Endodermal cell (in vitro differentiated cells): Measurements from ENCODE around the gene KCNJ12. TPM values are rescaled to one million over a fixed set of nuclear protein-coding genes. Genes with fewer than 3 reads are reported as not detected.
A peak's percentile ranks its signal among the peaks of the same experiment; 100 is the strongest.

Experiments used
- DNase-seq: peaks from one replicate; pipeline ENCODE4 v3.0.0-alpha.2; 2017
- H3K27ac ChIP-seq: 2 replicates; pipeline ENCODE4 v1.5.1; 2013; ENCODE audit warnings: mild to moderate bottlenecking, low read depth, low read length, moderate library complexity
- H3K27me3 ChIP-seq: 2 replicates; pipeline ENCODE4 v1.6.1; 2013; ENCODE audit warnings: mild to moderate bottlenecking, low read length, moderate library complexity; ENCODE audit not compliant: insufficient read depth, control insufficient read depth, poor library complexity, severe bottlenecking
- H3K36me3 ChIP-seq: 2 replicates; pipeline ENCODE4 v1.7.0; 2013; ENCODE audit warnings: mild to moderate bottlenecking, low read length, moderate library complexity; ENCODE audit not compliant: control insufficient read depth, insufficient read depth
- H3K4me1 ChIP-seq: one replicate; pipeline ENCODE4 v1.7.0; 2013; ENCODE audit warnings: low read length; ENCODE audit not compliant: control insufficient read depth, insufficient read depth
- H3K4me3 ChIP-seq: 2 replicates; pipeline ENCODE4 v1.5.1; 2013; ENCODE audit warnings: mild to moderate bottlenecking, low read length, moderate library complexity
- H3K9ac ChIP-seq: 2 replicates; pipeline ENCODE4 v1.6.1; 2013; ENCODE audit warnings: mild to moderate bottlenecking, low read length, moderate library complexity; ENCODE audit not compliant: poor library complexity, severe bottlenecking; ENCODE audit errors: extremely low read depth
- H3K9me3 ChIP-seq: 2 replicates; pipeline ENCODE4 v1.6.1; 2013; ENCODE audit warnings: mild to moderate bottlenecking, low read length, moderate library complexity; ENCODE audit not compliant: control insufficient read depth
- H3K27ac Mint-ChIP-seq: 2 replicates; pipeline ENCODE4 v1.8.0; 2020; ENCODE audit warnings: mixed read lengths
- H3K27me3 Mint-ChIP-seq: 2 replicates; pipeline ENCODE4 v1.8.0; 2021; ENCODE audit warnings: mild to moderate bottlenecking, mixed read lengths; ENCODE audit not compliant: insufficient read depth
- H3K36me3 Mint-ChIP-seq: 2 replicates; pipeline ENCODE4 v1.8.0; 2020; ENCODE audit warnings: low read depth, mixed read lengths
- H3K4me1 Mint-ChIP-seq: 2 replicates; pipeline ENCODE4 v1.8.0; 2020; ENCODE audit warnings: mixed read lengths
- H3K4me3 Mint-ChIP-seq: 2 replicates; pipeline ENCODE4 v1.8.0; 2020; ENCODE audit warnings: mild to moderate bottlenecking, moderate library complexity, mixed read lengths
- H3K9me3 Mint-ChIP-seq: 2 replicates; pipeline ENCODE4 v1.8.0; 2020; ENCODE audit warnings: mild to moderate bottlenecking, mixed read lengths
- WGBS, 2 experiments: methylation state at CpG; one replicate each; pipeline versions ENCODE4 v1.1.5 to v1.1.7; 2013; ENCODE audit warnings: missing lambda C conversion rate in 2 of 2, mixed read lengths in 1 of 2; ENCODE audit not compliant: insufficient coverage in 1 of 2, insufficient read length in 1 of 2; 5-methylcytosine and 5-hydroxymethylcytosine counted together
- total RNA-seq, 2 donors: library from RNA; stranded (reverse); fragmentation: NEBNext Ultra II Directional in 1 of 2; extraction: Animal tissue kit (Norgen Biotek cat#: 25700) in 1 of 2; gene quantifications; 2 replicates in 1 of 2; 3 replicates in 1 of 2; pipeline ENCODE4 v1.2.1, GENCODE V29; 2021
- TF ChIP-seq, protein P1 (sequence below): fragments of 200-600 bp; sonication (generic); conservative IDR thresholded peaks from 2 replicates; pipeline ENCODE4 v1.5.0; 2021; ENCODE audit warnings: antibody characterized with exemption, mild to moderate bottlenecking

The KCNJ12 gene
- total RNA-seq, 2 donors from 2014 or later, result 2.3 to 2.6 TPM

DNA sequence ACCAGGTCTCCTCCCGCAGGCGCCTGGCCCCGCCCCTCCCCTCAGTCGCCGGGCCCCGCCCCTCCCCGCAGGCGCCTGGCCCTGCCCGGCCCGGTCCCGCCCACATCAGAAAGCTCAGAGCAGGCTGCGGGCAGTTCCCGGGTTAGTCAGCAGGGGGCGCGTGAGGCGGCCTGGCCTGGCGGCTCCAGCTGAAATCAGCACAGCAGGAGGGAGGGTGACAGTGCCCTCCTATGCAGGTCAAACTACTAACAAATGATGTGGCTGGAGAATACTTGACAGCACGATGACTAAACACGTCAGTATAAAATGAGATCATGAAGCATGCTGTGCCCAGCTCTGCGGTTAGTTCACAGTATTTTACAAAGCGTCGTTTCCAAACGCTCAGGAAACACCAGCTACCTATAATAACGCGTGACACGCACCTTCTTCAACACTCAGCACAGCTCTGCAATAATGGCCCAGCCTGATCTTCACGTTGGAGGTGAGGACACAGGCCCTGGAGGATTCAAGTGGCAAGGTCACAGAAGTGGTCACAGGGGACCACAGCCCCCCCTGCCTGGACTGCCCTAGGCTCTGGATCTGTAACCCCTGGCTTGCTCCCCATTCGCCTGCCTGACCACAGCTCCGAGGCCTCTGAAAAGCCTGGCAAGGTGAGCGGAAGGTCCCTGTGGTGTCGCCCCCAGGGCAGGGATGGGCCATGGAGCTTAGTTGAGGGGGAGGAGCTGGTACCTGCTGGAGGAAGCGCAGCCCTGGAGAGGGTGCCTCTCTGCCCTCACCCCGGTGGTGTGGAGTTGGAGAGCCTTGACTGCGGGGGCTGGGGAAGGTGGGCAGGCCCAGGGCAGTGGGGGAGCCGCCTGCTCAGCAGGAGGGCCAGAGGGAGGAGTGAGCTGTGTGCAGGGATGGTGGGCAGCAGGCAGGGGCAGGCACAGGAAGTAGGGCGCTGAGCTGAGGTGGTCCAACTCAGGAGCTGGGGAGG lies 81.2 kb downstream of the KCNJ12 start:
- Histone ChIP-seq H3K4me1 (no peaks in the 10 kb centered on the region), H3K9me3 (no peaks in the 10 kb centered on the region), H3K4me3 (no peak overlapping the region), H3K27ac (no peak overlapping the region), H3K9ac (no peak overlapping the region), H3K27me3 (peaks cover 13% of the 10 kb centered on the region), H3K36me3 (no peaks in the 10 kb centered on the region)
- TF ChIP-seq, protein P1, sequence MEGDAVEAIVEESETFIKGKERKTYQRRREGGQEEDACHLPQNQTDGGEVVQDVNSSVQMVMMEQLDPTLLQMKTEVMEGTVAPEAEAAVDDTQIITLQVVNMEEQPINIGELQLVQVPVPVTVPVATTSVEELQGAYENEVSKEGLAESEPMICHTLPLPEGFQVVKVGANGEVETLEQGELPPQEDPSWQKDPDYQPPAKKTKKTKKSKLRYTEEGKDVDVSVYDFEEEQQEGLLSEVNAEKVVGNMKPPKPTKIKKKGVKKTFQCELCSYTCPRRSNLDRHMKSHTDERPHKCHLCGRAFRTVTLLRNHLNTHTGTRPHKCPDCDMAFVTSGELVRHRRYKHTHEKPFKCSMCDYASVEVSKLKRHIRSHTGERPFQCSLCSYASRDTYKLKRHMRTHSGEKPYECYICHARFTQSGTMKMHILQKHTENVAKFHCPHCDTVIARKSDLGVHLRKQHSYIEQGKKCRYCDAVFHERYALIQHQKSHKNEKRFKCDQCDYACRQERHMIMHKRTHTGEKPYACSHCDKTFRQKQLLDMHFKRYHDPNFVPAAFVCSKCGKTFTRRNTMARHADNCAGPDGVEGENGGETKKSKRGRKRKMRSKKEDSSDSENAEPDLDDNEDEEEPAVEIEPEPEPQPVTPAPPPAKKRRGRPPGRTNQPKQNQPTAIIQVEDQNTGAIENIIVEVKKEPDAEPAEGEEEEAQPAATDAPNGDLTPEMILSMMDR, result peak; percentile 97
- WGBS, 2 experiments, result 24 to 27% methylated on average over 20 to 36 of the region's 36 CpGs
- H3K36me3 Mint-ChIP-seq, result no peaks in the 10 kb centered on the region
- peaks cover 71% of the 10 kb centered on the region for H3K27me3 Mint-ChIP-seq
- peaks cover 4% of the 10 kb centered on the region for H3K9me3 Mint-ChIP-seq
- DNase-seq, result peak; percentile 100
- H3K27ac Mint-ChIP-seq, result no peak overlapping the region
- peaks cover 11% of the 10 kb centered on the region for H3K4me1 Mint-ChIP-seq
- H3K4me3 Mint-ChIP-seq, result peak overlapping the region; percentile 31

- Histone ChIP-seq H3K27ac (no peak overlapping the region), H3K27me3 (peaks cover 6% of the 10 kb centered on the region), H3K9me3 (no peaks in the 10 kb centered on the region), H3K36me3 (no peaks in the 10 kb centered on the region), H3K9ac (no peak overlapping the region), H3K4me1 (no peaks in the 10 kb centered on the region), H3K4me3 (no peak overlapping the region)
- TF ChIP-seq, protein P1, result no peak
- H3K9me3 Mint-ChIP-seq, result peaks cover 1% of the 10 kb centered on the region
- no peaks in the 10 kb centered on the region for H3K36me3 Mint-ChIP-seq
- H3K27ac Mint-ChIP-seq, result no peak overlapping the region
- peak; percentile 77 for DNase-seq
- peak overlapping the region; percentile 31 for H3K4me3 Mint-ChIP-seq
- whole genome bisulfite sequencing, 2 experiments, result 53 to 64% methylated on average over 5 to 7 of the region's 7 CpGs
- H3K4me1 Mint-ChIP-seq, result peaks cover 7% of the 10 kb centered on the region
- peaks cover 64% of the 10 kb centered on the region for H3K27me3 Mint-ChIP-seq
These were observed 81.9 kb downstream of the KCNJ12 start for GRCh38 chr17:21458054-21458453.

DNA sequence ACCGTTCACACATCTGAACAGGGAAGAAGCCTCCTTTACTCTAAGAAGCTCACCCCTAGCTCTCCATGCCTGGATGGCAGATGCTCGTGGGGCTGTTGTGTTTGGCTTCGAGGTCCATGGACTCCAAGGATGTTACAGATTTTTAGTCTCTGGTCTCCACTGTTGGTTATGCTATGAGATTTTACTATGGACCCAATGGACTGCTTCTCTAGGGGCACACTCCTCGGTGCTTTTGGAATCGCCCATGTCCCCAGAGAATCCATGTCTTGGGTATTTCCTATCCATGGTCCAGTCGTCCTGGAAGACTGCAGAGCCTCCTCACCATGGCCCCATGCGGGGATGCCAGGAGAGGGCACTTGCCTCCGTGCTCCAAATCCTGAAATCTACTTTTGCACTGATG lies 83.4 kb downstream of the KCNJ12 start:
- Histone ChIP-seq H3K36me3 (no peaks in the 10 kb centered on the region), H3K4me3 (no peak overlapping the region), H3K9ac (no peak overlapping the region), H3K9me3 (no peaks in the 10 kb centered on the region), H3K4me1 (no peaks in the 10 kb centered on the region), H3K27ac (no peak overlapping the region), H3K27me3 (no peaks in the 10 kb centered on the region)
- no peak for DNase-seq
- TF ChIP-seq, protein P1, result no peak
- Mint-ChIP-seq H3K4me1 (peaks cover 18% of the 10 kb centered on the region), H3K27ac (no peak overlapping the region), H3K4me3 (no peak overlapping the region), H3K36me3 (no peaks in the 10 kb centered on the region), H3K27me3 (peaks cover 62% of the 10 kb centered on the region), H3K9me3 (no peaks in the 10 kb centered on the region)
- 85 to 88% methylated on average over 7 to 8 of the region's 8 CpGs for WGBS, 2 experiments
